HG03025 (cell line): Measurements from ENCODE around the gene PLPPR1.
"Not testable (repeated sequence)": the region's sequence is repeated elsewhere in the genome, so short reads cannot be mapped to it uniquely, and the experiment has no call there.

Experiments
- ATAC-seq: cut with Tn5 transposase; IDR thresholded peaks from one replicate; pipeline ENCODE4 v1.9.1; 2021; ENCODE audit warnings: mild to moderate bottlenecking, moderate library complexity; ENCODE audit not compliant: unreplicated experiment, low FRiP score

The PLPPR1 gene

GRCh38 chr9:101327422-101327909 is 298.9 kb downstream of the PLPPR1 start:
- not testable (repeated sequence) for ATAC-seq

GRCh38 chr9:101332362-101332761 is 303.8 kb downstream of the PLPPR1 start:
- ATAC-seq, result no peak

- ATAC-seq, result no peak
Measured at GRCh38 chr9:101333490-101333889, 305.0 kb downstream of the PLPPR1 start.

GRCh38 chr9:101333926-101334702 is 305.6 kb downstream of the PLPPR1 start:
- no peak for ATAC-seq

- no peak for ATAC-seq
Measured at GRCh38 chr9:101336091-101336490, 307.6 kb downstream of the PLPPR1 start.

- no peak for ATAC-seq
Measured at GRCh38 chr9:101337237-101337636, 308.7 kb downstream of the PLPPR1 start.

- no peak for ATAC-seq
Measured at GRCh38 chr9:101341958-101342357, 313.4 kb downstream of the PLPPR1 start.

GRCh38 chr9:101342595-101342994 is 314.1 kb downstream of the PLPPR1 start:
- ATAC-seq, result no peak

- ATAC-seq, result no peak
Measured at GRCh38 chr9:101350285-101350684, 321.8 kb downstream of the PLPPR1 start.

GRCh38 chr9:101352892-101353463 is 324.5 kb downstream of the PLPPR1 start:
- ATAC-seq, result no peak

GRCh38 chr9:101353683-101354082 is 325.2 kb downstream of the PLPPR1 start:
- ATAC-seq, result no peak

- no peak for ATAC-seq
Measured at GRCh38 chr9:101354143-101354764, 325.7 kb downstream of the PLPPR1 start.

- no peak for ATAC-seq
Measured at GRCh38 chr9:101354765-101355708, 326.5 kb downstream of the PLPPR1 start.

GRCh38 chr9:101356619-101357018 is 328.1 kb downstream of the PLPPR1 start:
- ATAC-seq, result no peak

- ATAC-seq, result no peak
Measured at GRCh38 chr9:101359679-101360078, 331.2 kb downstream of the PLPPR1 start.

GRCh38 chr9:101360647-101361046 is 332.1 kb downstream of the PLPPR1 start:
- ATAC-seq, result no peak

GRCh38 chr9:101362450-101362849 is 333.9 kb downstream of the PLPPR1 start:
- ATAC-seq, result no peak

GRCh38 chr9:101365181-101365580 is 336.7 kb downstream of the PLPPR1 start:
- no peak for ATAC-seq

GRCh38 chr9:101366038-101366756 is 337.7 kb downstream of the PLPPR1 start:
- ATAC-seq, result no peak

- ATAC-seq, result no peak
Measured at GRCh38 chr9:101367323-101367722, 338.8 kb downstream of the PLPPR1 start.
